Bronchial epithelial cell (primary cell): ENCODE measurements around the gene PCGF3. TPM values are rescaled to one million over a fixed set of nuclear protein-coding genes. Genes with fewer than 3 reads are reported as not detected.
"Not testable (repeated sequence)": the region's sequence is repeated elsewhere in the genome, so short reads cannot be mapped to it uniquely, and the experiment has no call there.

Source experiments
- DNase-seq: peaks from one replicate; pipeline ENCODE4 v3.0.0-alpha.2; 2010; ENCODE audit warnings: low read depth
- FAIRE-seq: peaks from 2 replicates; lab custom pipeline; 2011; peaks lifted over from hg19 to GRCh38; lab: Jason Lieb, UNC
- H3K27me3 ChIP-seq: 2 replicates; pipeline ENCODE4 v1.5.1; 2011; ENCODE audit warnings: low read length; ENCODE audit not compliant: control insufficient read depth, insufficient read depth
- H3K36me3 ChIP-seq: 2 replicates; pipeline ENCODE4 v1.5.1; 2011; ENCODE audit warnings: low read length; ENCODE audit not compliant: control insufficient read depth, insufficient read depth
- H3K4me3 ChIP-seq: 2 replicates; pipeline ENCODE4 v1.5.1; 2011; ENCODE audit warnings: mild to moderate bottlenecking, low read depth, low read length, control low read depth
- total RNA-seq: library from RNA; depleted of rRNA; stranded (reverse); fragments of >200 nt; gene quantifications from 2 replicates; pipeline ENCODE4 v1.2.1, GENCODE V29; 2014
- TF ChIP-seq, protein P1 (sequence below): IDR thresholded peaks from 2 replicates; pipeline ENCODE4 v1.5.1; 2011; ENCODE audit warnings: mild to moderate bottlenecking, moderate library complexity, low read length, control low read depth, inconsistent platforms; ENCODE audit not compliant: insufficient read depth, severe bottlenecking

PCGF3 gene
- total RNA-seq, 1 donor from 2014 or later = 30.5 TPM

DNA sequence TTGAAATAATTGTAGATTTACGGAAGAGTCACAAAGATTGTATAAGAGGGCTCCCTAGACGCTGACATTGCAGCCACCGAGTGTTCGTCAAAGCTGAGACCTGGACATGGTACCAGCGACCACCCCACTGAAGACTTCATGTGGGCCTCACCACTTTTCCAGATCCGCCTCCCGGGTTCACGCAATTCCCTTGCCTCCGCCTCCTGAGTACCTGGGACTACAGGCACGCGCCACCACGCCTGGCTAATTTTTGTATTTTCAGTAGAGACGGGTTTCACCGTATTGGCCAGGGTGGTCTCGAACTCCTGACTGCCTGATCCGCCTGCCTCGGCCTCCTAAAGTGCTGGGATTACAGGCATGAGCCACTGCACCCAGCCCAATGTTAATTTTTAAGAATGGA, 90.6 kb downstream of the PCGF3 start:
- TF ChIP-seq, protein P1, sequence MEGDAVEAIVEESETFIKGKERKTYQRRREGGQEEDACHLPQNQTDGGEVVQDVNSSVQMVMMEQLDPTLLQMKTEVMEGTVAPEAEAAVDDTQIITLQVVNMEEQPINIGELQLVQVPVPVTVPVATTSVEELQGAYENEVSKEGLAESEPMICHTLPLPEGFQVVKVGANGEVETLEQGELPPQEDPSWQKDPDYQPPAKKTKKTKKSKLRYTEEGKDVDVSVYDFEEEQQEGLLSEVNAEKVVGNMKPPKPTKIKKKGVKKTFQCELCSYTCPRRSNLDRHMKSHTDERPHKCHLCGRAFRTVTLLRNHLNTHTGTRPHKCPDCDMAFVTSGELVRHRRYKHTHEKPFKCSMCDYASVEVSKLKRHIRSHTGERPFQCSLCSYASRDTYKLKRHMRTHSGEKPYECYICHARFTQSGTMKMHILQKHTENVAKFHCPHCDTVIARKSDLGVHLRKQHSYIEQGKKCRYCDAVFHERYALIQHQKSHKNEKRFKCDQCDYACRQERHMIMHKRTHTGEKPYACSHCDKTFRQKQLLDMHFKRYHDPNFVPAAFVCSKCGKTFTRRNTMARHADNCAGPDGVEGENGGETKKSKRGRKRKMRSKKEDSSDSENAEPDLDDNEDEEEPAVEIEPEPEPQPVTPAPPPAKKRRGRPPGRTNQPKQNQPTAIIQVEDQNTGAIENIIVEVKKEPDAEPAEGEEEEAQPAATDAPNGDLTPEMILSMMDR = no peak
- Histone ChIP-seq H3K36me3 (no peaks in the 10 kb centered on the region), H3K4me3 (no peak overlapping the region), H3K27me3 (peaks cover 27% of the 10 kb centered on the region)
- no peak for DNase-seq
- FAIRE-seq = no peak

- TF ChIP-seq, protein P1 = no peak
- FAIRE-seq (no peak), DNase-seq (no peak)
- H3K4me3 ChIP-seq = no peak overlapping the region
- H3K36me3 ChIP-seq = no peaks in the 10 kb centered on the region
- H3K27me3 ChIP-seq = peaks cover 27% of the 10 kb centered on the region
These were observed 91.4 kb downstream of the PCGF3 start for GRCh38 chr4:797066-797465.

- FAIRE-seq = no peak
- Histone ChIP-seq H3K27me3 (peaks cover 2% of the 10 kb centered on the region), H3K4me3 (no peak overlapping the region), H3K36me3 (no peaks in the 10 kb centered on the region)
- no peak for DNase-seq
- TF ChIP-seq, protein P1 = no peak
These were observed 95.9 kb downstream of the PCGF3 start for GRCh38 chr4:801436-802124.

GRCh38 chr4:803884-804283, 98.3 kb downstream of the PCGF3 start:
- no peak overlapping the region for H3K4me3 ChIP-seq

GRCh38 chr4:804804-805203, 99.2 kb downstream of the PCGF3 start:
- no peaks in the 10 kb centered on the region for H3K36me3 ChIP-seq
- no peak overlapping the region for H3K4me3 ChIP-seq
- FAIRE-seq (no peak), DNase-seq (no peak)
- TF ChIP-seq, protein P1 = no peak
- no peaks in the 10 kb centered on the region for H3K27me3 ChIP-seq

More at GRCh38 chr4:803884-804283, 98.3 kb downstream of the PCGF3 start:
- Histone ChIP-seq H3K36me3 (no peaks in the 10 kb centered on the region), H3K27me3 (no peaks in the 10 kb centered on the region)
- FAIRE-seq (no peak), DNase-seq (no peak)
- TF ChIP-seq, protein P1 = no peak

- not testable (repeated sequence) for FAIRE-seq, H3K36me3 ChIP-seq, H3K27me3 ChIP-seq, DNase-seq, H3K4me3 ChIP-seq
These were observed 101.3 kb downstream of the PCGF3 start for GRCh38 chr4:806979-807378.
